Adrenal gland (tissue), 12 donors: Measurements from ENCODE around the gene CTBP2. TPM values are rescaled to one million over a fixed set of nuclear protein-coding genes. Genes with fewer than 3 reads are reported as not detected.
A peak's percentile ranks its signal among the peaks of the same experiment; 100 is the strongest.

Source experiments
- DNase-seq, 7 donors: peaks; one replicate each; pipeline ENCODE4 v3.0.0-alpha.2; 2019 to 2020
- H3K27ac ChIP-seq, 5 donors: fragments of 200-600 bp; sonication (generic) in 4 of 5; 1 replicate in 3 of 5; 2 replicates in 2 of 5; pipeline versions ENCODE4 v1.5.1 to v1.8.0; 2016 to 2020; ENCODE audit warnings: mild to moderate bottlenecking in 1 of 5
- H3K27me3 ChIP-seq: fragments of 200-600 bp; 2 replicates; pipeline ENCODE4 v1.8.0; 2021
- H3K36me3 ChIP-seq, 2 donors: fragments of 200-600 bp; replicated peaks in 1 of 2; 1 replicate in 1 of 2; 2 replicates in 1 of 2; pipeline versions ENCODE4 v1.5.1 to v1.8.0; 2018 to 2022
- H3K4me1 ChIP-seq, 2 donors: fragments of 200-600 bp; replicated peaks in 1 of 2; 1 replicate in 1 of 2; 2 replicates in 1 of 2; pipeline versions ENCODE4 v1.5.1 to v1.8.0; 2018 to 2021
- H3K4me3 ChIP-seq, 4 donors: fragments of 200-600 bp; sonication (generic) in 3 of 4; one replicate each; pipeline ENCODE4 v1.5.1; 2016 to 2018
- H3K9me3 ChIP-seq, 3 donors: fragments of 200-600 bp; sonication (generic) in 1 of 3; replicated peaks in 1 of 3; 1 replicate in 2 of 3; 2 replicates in 1 of 3; pipeline versions ENCODE4 v1.5.1 to v1.8.0; 2016 to 2021
- CTCF ChIP-seq, 6 experiments: fragments of 450-650 bp in 4 of 6; fragments of 200-600 bp in 2 of 6; sonication (generic) in 1 of 6; IDR thresholded peaks; 1 replicate in 5 of 6; 2 replicates in 1 of 6; pipeline versions ENCODE4 v1.5.1 to v1.8.0; 2016 to 2021; ENCODE audit warnings: antibody characterized with exemption in 6 of 6, mild to moderate bottlenecking in 2 of 6, moderate library complexity in 1 of 6
- POLR2A ChIP-seq, 2 donors: fragments of 450-650 bp; IDR thresholded peaks; one replicate each; pipeline ENCODE4 v1.6.1; 2017; ENCODE audit warnings: antibody characterized with exemption in 2 of 2, mild to moderate bottlenecking in 2 of 2, moderate library complexity in 1 of 2
- WGBS, 4 donors: extraction: QIAGEN DNeasy Blood & Tissue Kit in 2 of 4; methylation state at CpG; one replicate each; pipeline versions ENCODE4 v1.1.5 to v1.1.7; 2013 to 2017; 5-methylcytosine and 5-hydroxymethylcytosine counted together
- intact Hi-C, 2 donors: fragments of 100-400 bp; cut with DNase I; formaldehyde crosslinking; loops; one replicate each; pipeline versions ENCODE4 v1.14.1 to v1.15.0; 2022 to 2023
- polyA plus RNA-seq, 3 donors: library from polyadenylated mRNA; stranded (reverse); fragments of 200-250 nt in 2 of 3; fragments of 350-450 nt in 1 of 3; fragmentation: Illumina TruSeq in 1 of 3; extraction: RNeasy Lipid Tissue Mini Kit (QIAGEN cat#74804) in 1 of 3; gene quantifications; one replicate each; pipeline ENCODE4 v1.2.3, GENCODE V29; 2013 to 2014
- total RNA-seq, 9 donors: library from RNA; depleted of rRNA in 4 of 9; stranded (reverse); fragments of >200 nt in 4 of 9; fragments of 120-200 nt in 1 of 9; fragmentation: NEBNext Ultra II Directional in 1 of 9; extraction: Animal tissue kit (Norgen Biotek cat#: 25700) in 1 of 9; gene quantifications; one replicate each; pipeline versions ENCODE4 v1.1.0 to v1.2.4, GENCODE V29; 2013 to 2023
- donor health status: healthy with polysubstance abuse.
- donor health status: Bipolar disorder and iron deficiency.
- donor health status: DM: yes; HTN: yes; CAD: no.
- donor health status: DM: no; HTN: no; CAD: no.
- donor health status: DM: no; HTN: no; CAD: no.
- donor health status: DM: yes; HTN: yes; CAD: no.

CTBP2 gene
- total and polyA plus RNA-seq, 12 donors: 25.3 to 66.5 (median 45.7) TPM

DNA sequence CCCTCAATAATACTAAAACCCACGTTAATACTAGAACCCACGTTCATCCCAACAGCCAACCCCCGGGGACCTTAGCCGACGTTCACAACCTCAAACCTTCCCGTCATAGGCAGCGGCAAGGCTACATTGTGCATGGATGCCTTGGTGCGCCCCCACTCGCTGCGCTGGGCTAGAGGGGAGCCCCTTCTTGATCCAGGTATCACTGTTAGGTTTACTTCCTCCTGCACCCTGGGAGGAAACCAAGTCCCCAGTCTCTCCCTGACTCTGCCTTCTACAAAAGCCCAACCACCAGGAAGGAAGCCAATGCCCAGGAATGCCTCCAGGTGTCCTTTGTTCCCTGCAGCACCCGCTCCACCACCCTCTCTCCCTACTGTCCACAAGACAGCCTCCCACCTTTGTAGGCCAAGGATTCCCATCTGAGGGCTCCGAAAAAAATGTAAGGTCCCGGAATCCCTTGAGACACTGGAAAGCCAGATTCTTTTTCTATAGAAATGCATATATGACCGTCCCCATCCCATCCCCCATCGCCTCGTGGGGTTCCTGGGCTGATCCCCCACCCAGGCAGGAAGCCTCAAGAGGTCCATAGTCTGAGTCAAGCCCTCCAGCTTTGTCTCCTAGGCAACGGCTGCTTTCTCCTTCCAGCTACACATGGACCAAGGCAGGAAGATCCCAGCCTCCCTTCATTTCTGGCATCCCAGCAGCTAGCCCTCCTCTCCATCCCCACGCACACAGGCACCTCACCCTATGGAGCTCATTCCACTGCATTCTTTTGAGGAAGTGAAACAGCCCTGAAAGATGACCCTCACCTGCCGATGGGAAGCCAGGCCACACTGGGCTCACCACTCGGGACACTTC lies 25.2 kb downstream of the CTBP2 start:
- Histone ChIP-seq H3K9me3 (no peaks in the 10 kb centered on the region), H3K4me3 (no peak overlapping the region), H3K27me3 (no peaks in the 10 kb centered on the region), H3K27ac (peak overlapping the region in 1 of 5 donors; percentile 40), H3K36me3 (peaks cover 0 to 7% of the 10 kb centered on the region in 2 donors), H3K4me1 (peaks cover 13 to 46% of the 10 kb centered on the region in 2 donors)
- DNase-seq: peak in 1 of 7 donors; percentile 13
- WGBS, 4 donors: 72 to 82% (median 78%) methylated on average over 20 of the region's 20 CpGs
- TF ChIP-seq CTCF (IDR thresholded peaks at IDR 0.05): no peak
- TF ChIP-seq POLR2A (IDR thresholded peaks at IDR 0.05): no peak
- intact Hi-C loops: no loop called here

DNA sequence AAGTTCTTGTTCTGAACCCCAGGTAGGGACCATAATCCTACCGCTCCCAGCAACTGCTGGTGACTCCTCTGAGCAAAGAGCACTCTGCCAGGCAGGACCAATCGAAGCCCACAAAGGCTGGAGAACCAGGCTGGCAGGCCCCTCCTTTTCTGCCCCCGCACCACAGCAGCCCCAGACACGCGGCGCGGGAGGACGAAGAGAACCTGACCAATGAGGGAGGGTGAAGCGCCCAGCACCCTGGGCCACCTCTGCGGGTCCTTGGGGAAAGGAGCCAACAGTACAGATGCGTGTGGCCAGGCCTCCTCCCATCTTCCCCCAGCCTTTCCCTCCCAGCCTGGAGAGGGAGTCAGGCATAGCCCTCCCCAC lies 25.9 kb downstream of the CTBP2 start:
- H3K27me3 ChIP-seq: no peaks in the 10 kb centered on the region
- no peak overlapping the region for H3K4me3 ChIP-seq

DNA sequence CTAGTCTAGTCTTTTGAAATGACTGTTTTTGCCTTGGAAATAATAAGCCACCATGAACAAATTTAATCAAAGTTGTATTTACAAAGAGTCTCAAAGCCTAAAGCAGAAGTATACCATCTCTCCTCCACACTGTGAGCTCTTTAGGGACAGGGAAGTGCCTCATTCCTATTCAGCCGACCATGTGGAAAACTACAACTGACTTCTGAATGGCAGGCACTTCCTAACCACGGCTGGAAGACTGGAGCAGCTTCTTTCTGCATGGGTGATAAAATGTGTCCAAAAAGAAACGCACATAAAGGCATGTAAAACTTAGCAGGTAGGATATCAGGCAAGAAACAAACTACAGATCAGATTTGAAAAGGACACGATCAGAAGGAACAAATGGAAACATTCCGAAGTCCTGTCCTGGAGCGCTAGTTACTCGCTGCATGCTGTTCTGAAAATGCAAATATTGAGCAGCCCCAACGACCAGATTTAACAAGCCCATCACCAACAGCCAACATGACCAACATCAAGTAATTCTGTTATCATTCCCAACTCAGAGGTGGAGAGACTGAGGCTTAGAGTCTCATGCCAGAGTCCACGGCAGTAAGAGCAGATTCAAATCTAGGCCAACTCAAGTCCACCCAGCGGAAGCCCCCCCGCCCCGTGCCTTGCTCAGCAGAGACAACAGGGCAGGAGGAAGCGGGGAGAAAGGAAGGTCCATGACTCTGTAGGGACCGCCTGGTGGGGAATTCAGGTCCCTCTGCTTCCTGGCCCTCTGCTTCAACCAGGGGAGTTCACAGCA lies 26.5 kb downstream of the CTBP2 start:
- Histone ChIP-seq H3K4me3 (no peak overlapping the region), H3K36me3 (peaks cover 0 to 7% of the 10 kb centered on the region in 2 donors), H3K9me3 (no peaks in the 10 kb centered on the region), H3K4me1 (peaks cover 13 to 43% of the 10 kb centered on the region in 2 donors), H3K27ac (peak overlapping the region in 2 of 5 donors; percentile 38 to 40), H3K27me3 (no peaks in the 10 kb centered on the region)
- 72 to 76% (median 73%) methylated on average over 10 to 14 of the region's 14 CpGs for WGBS, 4 donors
- intact Hi-C loops: no loop called here
- no peak for DNase-seq
- no peak for TF ChIP-seq CTCF (IDR thresholded peaks at IDR 0.05)
- no peak for TF ChIP-seq POLR2A (IDR thresholded peaks at IDR 0.05)

More for the DNA sequence above, 25.9 kb downstream of the CTBP2 start:
- intact Hi-C loops: no loop called here
- no peaks in the 10 kb centered on the region for H3K9me3 ChIP-seq
- H3K4me1 ChIP-seq: peaks cover 13 to 46% of the 10 kb centered on the region in 2 donors
- peaks cover 0 to 7% of the 10 kb centered on the region in 2 donors for H3K36me3 ChIP-seq
- TF ChIP-seq CTCF (IDR thresholded peaks at IDR 0.05): no peak
- TF ChIP-seq POLR2A (IDR thresholded peaks at IDR 0.05): no peak
- peak overlapping the region in 2 of 5 donors; percentile 38 to 40 for H3K27ac ChIP-seq
- DNase-seq: peak in 5 of 7 donors; percentile 54 to 71 (median 65)
- 50 to 68% (median 59%) methylated on average over 1 to 11 of the region's 11 CpGs for WGBS, 4 donors

DNA sequence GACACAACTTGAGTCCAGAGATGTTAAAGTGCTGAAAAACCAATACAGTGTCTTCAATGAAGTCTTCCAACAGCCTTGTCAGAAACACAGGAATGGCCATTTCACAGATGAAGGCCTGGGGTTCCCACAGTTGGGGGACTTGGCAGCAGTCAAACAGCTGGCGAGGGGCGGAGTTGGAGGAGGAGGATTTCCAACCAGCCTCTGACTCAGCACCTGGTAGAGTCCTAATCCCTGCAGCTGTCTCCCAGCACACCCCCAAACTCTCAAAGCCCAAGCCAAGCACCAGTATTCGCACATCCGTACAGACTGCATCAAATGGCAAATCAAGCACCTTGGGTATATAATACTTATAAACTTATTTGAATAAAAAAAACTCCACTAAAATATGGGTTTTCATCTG lies 28.0 kb downstream of the CTBP2 start:
- intact Hi-C loops: no loop called here
- TF ChIP-seq POLR2A (IDR thresholded peaks at IDR 0.05) (no peak), CTCF (IDR thresholded peaks at IDR 0.05) (no peak)
- Histone ChIP-seq H3K9me3 (no peaks in the 10 kb centered on the region), H3K27me3 (no peaks in the 10 kb centered on the region), H3K36me3 (peaks cover 0 to 7% of the 10 kb centered on the region in 2 donors), H3K27ac (no peak overlapping the region), H3K4me1 (peaks cover 4 to 29% of the 10 kb centered on the region in 2 donors), H3K4me3 (no peak overlapping the region)
- no peak for DNase-seq
- WGBS, 4 donors: 97 to 99% (median 98%) methylated on average over 4 of the region's 4 CpGs
